ENCODE results near the gene NUPR2.
A peak's percentile ranks its signal among the peaks of the same experiment; 100 is the strongest.
"Not testable (repeated sequence)": the region's sequence is repeated elsewhere in the genome, so short reads cannot be mapped to it uniquely, and the experiment has no call there.

Gene NUPR2

DNA sequence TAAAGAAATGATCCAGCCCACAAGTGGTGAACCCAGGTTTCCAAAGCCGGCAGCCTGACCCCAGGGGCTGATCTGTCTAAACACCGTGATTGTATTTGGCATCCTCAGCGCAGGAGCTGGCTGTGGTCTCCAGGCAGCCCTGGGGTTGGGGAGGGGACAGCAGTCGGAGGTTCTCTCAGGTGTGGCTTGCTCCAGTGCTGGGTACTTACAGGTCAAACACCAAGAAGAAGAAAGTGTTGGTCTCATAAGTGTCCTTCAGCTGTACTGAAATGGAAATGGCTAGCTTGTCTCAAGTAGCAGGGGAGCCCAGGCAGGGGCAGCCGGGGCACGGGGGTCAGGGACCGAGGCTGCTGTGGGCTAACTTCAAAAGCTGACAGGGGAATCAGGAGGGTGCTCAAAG is 29.5 kb downstream of the NUPR2 start:
- DNase-seq (ENCODE audit: low read depth in 2 of 2) = no peak

- no peak for DNase-seq (ENCODE audit: low read depth in 2 of 2)
Observed at GRCh38 chr7:56083150-56083785, 32.9 kb downstream of the NUPR2 start.

DNA sequence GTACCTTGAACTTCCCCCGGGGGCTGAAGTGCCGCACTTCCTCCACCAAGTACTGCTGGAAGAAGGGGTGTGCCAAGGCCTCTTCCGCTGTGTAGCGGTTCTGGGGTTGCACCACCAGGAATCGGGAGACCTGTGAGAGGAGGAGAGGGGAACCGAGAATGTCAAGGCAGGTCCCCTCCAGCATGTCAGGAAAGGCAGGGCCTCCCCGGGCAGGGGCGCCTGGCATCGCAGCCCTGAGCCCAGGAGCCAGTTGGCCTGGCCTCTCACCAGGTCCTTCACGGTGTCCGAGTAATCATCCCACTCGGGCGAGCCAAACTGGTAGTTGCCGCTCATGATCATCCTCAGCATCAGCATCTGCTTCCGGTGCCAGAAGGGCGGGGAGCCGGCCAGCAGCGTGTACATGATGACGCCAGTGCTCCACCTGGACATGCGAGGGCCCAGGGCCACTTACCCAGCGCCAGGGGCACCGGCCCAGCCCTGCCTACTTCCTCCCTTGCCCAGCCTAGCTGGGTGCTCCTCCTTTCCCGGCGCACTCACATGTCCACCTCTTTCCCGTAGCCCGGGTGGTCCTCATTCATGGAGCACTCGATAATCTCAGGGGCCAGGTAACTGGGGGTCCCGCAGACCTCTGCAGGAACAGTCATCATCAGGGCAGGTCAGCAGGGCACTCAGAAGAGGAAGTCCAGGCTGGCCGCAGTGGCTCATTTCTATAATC is 34.4 kb downstream of the NUPR2 start:
- DNase-seq (ENCODE audit: low read depth in 2 of 2) = no peak

DNA sequence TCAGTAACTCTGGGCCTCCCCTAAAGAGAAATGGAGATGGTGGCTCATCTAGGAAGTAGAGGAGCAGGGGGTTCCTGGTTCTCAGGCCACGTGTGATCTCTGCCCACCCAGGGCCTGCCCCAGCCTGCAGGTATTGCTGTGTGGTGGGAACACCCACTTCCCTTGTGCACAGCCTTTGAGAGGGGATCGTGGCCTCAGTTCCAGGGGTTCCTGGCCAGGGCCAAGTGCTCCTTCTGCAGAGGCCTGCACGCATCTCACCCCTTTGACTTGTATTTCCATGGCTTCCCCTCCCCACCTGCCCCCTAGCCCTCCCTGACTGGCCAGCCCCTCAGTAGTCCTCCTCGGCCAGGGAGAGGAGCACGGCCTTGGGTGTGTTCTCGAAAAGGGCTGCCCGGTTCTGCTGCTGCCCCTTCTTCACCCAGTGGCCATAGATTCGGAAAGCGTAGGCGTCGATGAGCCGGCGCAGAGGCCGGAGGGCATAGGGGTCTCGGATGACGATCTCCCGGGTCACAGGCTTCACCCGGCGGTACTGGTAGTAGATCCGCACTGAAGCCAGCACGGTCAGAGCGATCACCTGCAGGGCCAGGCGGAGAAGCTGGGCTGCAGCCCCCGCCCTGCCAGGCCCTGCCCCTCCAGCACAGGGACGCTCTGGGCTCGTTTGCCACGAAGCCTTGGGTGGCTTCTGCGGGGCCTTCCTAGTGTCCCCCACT is 35.3 kb downstream of the NUPR2 start:
- DNase-seq (ENCODE audit: low read depth in 2 of 2) = not testable (repeated sequence)

GRCh38 chr7:56079450-56080185 is 36.6 kb downstream of the NUPR2 start:
- no peak for DNase-seq (ENCODE audit: low read depth in 2 of 2)

DNA sequence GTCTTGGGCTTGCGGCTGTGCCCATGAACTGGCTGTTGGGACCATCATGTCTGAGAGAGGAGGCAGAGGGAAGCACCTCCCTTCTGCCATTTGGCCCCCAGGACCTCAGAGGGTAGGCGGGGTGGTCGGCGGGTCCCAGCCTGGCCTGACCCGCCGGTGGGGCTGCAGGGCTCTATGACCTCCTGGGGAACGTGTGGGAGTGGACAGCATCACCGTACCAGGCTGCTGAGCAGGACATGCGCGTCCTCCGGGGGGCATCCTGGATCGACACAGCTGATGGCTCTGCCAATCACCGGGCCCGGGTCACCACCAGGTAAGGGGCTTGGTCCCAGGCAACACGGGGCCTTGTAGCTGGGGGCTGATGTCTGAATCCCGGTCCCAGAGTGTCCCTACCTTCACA is 38.0 kb downstream of the NUPR2 start:
- DNase-seq (ENCODE audit: low read depth in 2 of 2) = no peak

DNA sequence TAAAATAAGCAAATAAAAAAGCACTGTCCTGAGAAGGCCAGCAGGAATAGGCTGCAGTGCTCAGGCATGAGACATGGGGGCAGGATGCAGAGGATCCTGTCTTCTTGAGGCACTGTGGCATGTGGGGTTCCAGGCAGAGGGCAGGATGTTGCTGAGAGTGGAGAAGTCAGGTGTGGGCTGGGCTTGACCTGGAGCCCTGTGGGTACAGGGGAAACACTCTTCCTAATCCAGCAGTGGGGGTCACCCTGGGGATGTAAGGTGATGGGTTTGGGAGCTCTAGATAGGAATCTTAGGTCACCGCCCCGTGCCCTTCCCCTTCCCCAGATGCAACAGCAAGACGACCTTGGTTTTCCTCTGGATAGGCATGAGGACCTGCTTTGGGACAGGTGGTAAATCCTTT is 38.5 kb downstream of the NUPR2 start:
- no peak for DNase-seq (ENCODE audit: low read depth in 2 of 2)

- peak; percentile 25 to 32 for DNase-seq (ENCODE audit: low read depth in 2 of 2)
Observed at GRCh38 chr7:56074371-56074791, 41.8 kb downstream of the NUPR2 start.

DNA sequence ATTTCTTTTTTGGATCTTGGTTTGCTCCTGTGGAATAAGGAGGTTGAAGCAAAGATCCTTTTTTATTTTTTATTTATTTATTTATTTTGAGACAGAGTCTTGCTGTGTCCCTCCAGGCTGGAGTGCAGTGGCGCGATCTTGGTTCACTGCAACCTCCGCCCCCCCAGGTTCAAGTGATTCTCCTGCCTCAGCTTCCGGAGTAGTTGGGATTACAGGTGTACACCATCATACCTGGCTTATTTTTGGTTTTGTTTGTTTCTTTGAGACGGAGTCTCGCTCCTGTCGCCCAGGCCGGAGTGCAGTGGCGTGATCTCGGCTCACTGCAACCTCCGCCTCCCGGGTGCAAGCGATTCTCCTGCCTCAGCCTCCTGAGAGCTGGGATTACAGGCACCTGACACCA is 49.8 kb downstream of the NUPR2 start:
- not testable (repeated sequence) for DNase-seq (ENCODE audit: low read depth in 2 of 2)
